GM18868 (cell line): ENCODE measurements around the gene DIPK1B.
A peak's percentile ranks its signal among the peaks of the same experiment; 100 is the strongest.
"Not testable (repeated sequence)": the region's sequence is repeated elsewhere in the genome, so short reads cannot be mapped to it uniquely, and the experiment has no call there.

Experiments used
- ATAC-seq: cut with Tn5 transposase; IDR thresholded peaks from one replicate; pipeline ENCODE4 v1.9.1; 2021; ENCODE audit warnings: mild to moderate bottlenecking, moderate library complexity; ENCODE audit not compliant: unreplicated experiment

Gene DIPK1B

DNA sequence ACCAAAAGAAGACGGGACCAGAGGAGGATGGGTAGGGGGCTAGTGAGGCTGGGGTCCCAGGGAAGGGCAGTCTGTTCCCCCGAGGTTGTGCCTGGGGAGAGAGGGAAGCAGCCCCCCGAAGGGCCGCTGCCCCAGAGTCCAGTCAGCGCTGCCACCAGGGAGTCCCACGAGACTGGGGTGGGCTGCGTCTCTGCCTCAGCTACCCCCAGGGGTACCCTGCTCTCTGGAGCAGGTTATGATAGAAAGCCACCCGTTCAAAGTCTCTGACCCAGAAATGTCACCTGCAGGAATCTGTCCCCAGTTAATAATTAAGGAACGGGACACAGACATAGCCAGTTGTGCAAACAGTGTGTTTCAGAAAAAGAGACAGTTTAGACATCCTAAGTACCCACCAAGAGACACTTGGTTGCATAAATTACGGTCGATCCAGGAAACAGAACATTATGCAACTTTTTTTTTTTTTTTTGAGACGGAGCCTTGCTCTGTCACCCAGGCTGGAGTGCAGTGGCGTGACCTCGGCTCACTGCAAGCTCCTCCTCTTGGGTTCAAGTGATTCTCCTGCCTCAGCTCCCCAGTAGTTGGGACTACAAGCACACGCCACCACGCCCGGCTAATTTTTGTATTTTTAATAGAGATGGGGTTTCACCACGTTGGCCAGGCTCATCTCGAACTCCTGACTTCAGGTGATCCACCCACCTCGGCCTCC is 14.4 kb upstream of the DIPK1B start:
- no peak for ATAC-seq

DNA sequence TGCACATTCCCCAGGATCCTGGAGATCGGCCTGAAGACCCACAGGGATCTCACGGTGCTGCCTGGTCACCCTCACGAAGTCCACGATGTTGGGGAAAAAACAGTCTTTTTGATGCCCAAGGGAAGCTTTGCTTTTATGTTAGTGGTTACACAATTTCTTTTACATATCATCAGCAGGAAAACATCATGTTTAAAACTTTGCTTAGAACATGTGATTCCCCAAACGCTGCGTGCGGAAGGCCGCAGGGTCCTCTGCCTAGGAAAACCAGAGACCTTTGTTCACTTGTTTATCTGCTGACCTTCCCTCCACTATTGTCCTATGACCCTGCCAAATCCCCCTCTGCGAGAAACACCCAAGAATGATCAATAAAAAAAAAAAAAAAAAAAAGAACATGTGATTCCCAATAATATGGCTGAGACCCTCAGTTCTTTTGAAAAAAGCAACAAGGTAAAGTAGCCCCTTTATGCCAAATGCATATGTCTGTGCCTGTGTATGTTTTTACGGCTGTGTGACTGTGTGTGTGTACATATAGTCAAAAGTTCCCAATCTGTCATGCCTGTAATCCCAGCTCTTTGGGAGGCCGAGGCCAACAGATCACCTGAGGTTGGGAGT is 13.6 kb upstream of the DIPK1B start:
- no peak for ATAC-seq

DNA sequence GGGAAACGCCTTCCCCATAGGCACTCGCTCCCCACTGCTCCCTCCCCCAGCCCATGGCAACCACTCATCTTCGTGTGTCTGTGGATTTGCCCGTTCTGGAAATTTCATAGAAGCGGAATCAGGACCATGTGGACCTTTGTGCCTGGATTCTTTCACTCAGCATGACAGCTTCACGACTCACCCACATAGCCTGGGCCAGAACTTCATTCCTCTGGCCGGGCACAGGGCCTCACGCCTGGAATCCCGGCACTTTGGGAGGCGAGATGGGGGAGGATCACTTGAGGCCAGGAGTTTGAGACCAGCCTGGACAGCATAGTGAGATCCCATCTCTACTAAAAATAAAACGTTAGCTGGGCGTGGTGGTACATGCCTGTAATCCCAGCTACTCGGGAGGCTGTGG is 12.1 kb upstream of the DIPK1B start:
- ATAC-seq, result no peak

DNA sequence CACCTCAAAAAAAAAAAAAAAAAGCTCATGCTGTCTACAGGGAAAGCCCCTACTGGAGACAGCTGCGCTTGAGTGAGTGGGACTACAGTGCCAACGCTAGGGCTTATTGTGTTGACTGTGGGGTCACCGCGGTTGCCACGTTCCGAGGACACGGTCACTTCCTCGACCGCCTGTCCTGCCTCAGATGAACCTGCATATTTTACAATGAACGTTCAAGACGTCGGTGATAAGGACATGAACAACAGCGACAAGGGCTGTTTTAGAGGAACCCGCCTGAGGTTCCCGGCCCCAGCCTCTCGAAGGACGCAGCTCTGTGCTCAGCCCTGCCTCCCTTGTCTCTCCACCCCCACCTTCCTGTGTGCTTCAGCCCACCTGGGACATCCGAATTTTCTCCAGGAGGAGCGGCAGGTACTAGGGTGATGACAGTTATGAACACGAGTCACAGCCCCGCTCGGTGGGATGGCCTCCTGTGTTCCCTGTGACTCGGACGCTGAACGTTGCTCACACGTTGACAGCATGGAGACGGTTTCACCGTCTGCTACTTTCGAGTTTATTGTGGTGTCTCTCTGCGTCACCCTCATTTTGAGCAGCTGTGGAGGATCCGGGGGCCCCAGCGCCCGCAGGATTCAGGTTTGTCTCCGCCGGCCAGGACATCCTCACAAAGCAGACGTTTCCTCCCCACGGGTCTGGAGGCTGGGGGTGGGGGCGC is 11.3 kb upstream of the DIPK1B start:
- peak; percentile 77 for ATAC-seq

DNA sequence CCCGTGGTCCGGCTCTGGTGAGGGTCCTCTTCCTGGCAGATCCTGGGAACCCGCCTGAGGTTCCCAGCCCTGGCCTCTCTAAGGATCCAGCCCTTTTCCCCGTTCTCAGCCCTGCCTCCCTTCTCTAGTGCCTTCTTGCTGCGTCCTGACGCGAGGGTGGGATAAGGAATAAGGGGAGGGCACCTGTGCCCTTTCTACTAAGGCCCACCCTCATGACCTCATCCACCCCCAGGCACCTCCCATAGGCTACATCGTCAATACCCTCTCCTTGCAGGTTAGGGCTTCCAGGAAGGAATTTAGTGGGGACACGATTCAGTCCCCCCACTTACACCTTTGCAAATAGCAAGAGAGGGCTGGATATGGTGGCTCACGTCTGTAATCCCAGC is 10.7 kb upstream of the DIPK1B start:
- no peak for ATAC-seq

DNA sequence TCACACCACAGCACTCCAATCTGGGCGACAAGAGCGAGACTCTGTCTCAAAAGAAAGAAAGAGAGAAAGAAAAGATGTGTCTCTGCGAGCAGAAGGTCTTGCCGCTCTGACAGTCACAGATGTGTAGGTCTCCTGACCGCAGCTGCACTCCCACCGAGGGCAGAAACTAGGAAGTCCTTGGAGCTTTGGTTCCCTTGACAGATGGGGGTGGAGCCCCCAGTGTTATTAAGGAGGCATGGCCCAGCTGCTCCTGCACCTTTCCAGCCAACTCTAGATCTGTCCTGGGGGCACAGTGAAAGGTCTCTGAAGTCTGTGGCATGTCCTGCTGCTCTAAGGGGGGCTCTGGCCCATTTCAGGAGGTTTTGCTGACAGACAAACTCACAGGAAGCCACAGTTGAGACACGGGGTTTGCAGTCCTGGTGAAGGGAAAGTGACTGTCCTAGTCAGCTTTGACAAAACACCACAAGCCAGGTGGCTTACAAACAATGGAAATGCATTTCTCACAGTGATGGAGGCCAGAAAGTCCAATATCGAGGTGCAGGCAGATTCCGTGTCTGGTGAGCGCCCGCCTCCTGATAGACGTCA is 9.0 kb upstream of the DIPK1B start:
- no peak for ATAC-seq

DNA sequence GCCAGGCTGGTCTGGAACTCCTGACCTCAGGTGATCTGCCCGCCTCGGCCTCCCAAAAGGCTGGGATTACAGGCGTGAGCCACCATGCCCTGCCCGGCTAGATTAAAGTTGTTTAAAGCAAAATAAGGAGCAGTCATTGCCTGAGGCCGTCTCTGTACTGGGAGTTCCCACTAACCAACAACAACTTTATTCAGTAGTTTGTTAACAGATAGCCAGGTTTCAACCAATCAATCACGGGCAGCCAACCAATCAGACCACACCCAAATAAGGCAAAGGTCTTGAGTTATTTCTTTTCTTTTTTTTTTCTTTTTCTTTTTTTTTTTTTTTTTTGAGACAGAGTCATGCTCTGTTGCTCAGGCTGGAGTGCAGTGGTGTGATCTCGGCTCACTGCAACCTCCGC is 7.6 kb upstream of the DIPK1B start:
- not testable (repeated sequence) for ATAC-seq

DNA sequence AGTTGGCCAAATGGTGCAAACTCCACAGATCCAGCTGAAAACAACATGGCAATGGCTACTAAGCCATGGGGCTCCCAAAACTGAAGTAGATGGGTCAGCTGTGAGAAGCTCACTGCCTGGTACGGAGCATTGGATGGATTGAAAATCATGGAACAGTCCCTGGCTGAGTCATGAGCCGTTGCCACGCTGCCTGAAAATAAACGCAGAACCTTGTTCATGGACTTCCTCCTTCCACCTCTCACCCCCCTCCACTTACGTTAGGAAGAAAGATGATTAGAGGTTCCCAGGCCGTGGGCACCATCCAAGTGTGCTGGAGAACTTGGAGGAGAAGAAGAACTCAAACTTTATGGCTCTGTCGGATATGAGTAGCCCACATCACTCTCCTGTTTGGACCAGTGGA is 6.8 kb upstream of the DIPK1B start:
- ATAC-seq, result no peak

DNA sequence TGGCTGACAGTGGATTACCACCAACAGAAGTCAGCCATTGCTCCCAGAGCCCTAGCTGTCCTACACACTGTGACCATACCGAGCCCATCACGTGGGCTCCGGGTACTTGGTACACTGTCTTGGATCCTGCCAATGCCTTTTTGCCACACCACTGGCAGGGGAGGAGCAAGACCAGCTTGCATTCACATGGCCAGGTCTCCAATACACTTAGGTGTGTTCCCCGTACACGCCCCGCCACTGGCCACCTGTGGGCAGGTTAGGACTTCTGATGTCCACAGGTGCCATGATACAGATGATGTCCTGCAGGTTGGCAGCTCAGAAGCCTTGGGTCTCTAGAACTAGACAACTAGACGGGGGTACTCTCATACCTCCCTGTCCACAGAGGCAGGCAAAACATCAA is 5.4 kb upstream of the DIPK1B start:
- no peak for ATAC-seq

DNA sequence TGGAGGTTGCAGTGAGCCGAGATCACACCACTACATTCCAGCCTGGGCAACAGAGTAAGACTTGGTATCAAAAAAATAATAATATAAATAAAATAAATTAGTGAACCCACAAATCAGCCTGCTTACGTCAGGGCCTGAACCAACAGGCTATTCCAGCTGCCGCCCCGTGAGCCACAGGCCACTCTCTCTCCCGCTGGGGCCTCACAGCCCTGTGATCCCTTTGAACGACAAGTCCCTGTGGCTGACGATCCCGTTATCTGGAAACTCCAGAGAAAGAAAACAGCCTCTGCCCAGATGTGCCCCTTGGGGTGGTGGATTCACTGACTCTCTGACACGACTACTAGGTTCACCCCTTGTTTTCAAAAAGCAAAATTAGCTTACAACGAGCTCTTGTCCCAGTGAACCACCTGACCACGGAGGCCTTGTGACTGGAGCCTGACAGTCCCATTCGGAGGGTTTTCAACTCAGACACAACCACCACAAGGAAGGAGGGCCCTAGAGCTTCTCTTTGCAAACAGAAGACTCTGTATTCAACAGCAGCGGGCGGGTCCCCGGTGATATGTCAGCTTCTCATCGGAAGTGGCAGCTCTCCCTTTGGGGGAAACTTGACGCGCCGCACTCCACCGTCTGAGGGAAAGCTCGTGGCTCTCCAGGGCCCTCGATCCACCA is 4.4 kb upstream of the DIPK1B start:
- no peak for ATAC-seq

DNA sequence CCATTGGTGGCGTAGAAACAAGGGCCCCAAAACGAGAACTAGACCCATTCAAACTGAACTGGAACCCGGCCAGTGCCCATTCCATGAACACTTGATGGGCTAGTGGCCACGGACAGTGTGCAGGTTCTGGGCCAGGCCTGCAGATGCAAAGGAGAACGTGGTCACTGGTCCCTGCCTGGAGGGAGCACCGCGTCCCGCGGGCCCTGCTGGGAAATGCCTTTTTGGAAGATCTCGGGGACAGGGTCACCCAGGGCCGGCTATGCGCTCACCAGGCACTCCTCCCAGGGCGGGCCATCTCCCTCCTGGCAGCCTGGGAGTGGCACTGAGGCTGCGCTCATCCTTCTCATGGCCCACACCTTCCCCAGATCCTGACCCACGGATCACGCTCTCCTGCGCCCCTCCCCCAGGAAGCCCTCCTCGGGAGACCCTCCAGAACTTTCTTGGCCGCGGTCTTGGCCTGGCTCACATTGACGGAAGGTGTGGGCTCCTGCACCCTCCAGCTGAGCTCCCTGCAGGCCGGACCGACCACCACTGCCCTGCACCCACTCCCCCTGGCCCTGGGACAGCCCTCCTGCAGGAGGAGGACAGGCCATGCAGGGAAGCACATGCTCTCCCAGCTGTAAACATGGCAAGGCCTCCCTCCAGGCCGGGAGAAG is 2.8 kb upstream of the DIPK1B start:
- no peak for ATAC-seq

DNA sequence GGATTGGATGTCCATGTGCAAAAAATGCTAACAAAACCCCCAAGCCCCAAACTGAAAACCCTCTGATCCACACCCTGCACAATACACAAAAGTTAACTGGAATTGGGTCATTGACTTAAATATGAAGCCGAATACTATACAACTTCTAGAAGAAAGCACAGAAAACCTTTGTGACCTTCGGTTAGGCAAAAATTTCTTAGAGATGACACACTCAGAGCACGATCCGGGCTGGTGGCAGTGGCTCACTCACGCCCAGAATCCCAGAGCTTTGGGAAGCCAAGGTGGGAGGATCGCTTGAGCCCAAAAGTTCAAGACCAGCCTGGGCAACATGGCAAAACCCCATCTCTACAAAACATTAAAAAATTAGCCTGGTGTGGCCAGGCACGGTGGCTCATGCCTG is 1.8 kb upstream of the DIPK1B start:
- no peak for ATAC-seq

DNA sequence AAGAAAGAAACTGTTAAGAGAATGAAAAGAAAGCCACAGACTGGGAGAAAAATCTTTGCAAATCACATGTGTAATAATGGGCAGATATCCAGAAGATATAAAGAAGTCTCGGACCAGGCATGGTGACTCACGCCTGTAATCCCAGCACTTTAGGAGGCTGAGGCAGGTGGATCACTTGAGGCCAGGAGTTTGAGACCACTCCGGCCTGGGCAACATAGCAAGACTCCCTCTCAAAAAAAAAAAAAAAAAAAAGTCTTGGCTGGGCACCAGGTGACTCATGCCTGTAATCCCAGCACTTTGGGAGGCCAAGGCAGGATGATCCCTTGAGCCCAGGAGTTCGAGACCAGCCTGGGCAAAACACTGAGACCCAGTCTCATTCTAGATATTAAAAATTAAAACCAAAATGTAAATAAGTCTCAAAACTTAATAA is 1.1 kb upstream of the DIPK1B start:
- not testable (repeated sequence) for ATAC-seq

DNA sequence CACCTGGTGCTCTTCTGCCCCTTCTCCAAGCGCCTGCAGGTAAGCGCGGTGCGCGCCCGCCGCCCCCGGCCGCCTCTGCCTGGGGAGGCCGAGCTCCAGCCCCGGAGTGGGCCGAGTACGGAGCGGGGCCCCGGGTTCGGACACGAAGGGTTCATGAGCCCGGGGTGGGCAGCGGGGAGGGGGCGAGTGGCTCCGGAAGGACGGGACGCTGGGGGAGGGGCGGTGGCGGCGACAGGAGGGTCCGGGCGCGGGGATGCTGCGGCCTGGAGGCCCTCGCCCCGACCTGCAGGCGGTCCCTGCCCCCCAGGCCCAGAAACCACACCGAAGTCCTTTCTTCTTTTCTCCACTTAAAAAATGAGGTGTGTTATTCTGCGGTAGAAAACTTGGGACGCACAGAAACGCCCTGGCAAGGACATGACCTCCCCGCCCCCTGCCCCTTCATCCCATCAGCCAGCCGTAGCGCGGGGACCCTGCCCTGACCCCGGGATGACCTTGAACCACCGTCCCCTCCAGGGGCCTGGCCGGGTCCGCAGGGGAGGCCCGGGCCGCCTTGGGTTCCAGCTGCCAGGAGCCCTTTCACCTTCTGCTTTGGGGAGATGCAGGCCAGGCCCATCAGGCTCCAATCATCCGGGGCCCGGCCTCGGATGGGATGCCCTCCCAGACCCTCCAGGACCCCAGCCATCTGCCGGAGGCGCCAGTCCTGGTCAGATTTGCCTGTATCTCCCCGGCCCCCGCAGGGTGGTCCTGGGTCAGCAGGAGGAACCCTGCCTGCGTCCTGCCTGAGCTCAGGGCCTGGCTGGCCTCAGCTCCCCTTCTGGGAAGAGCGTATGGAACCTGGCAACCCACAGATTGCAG is 545 bp downstream of the DIPK1B start:
- no peak for ATAC-seq

DNA sequence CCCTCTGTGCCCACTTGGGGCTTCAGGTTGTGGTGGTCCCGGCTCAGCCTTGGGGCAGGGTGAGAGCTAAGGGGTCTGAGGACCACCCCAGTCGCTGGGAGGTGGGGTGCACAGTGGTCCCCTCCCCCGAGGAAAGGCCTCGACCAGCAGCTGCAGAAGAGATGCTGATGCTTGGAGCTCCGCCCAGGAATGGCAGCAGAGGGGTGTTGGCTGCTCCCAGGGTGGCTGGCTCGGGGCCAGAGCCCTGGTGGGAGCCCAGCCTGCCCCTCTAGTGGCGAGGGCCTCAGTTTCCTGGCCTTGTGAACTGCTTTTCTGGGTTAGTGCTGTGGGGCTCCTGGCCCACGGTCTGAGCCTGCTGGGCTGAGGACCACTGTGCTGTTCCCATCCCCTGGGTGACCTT is 1.2 kb downstream of the DIPK1B start:
- ATAC-seq, result no peak

DNA sequence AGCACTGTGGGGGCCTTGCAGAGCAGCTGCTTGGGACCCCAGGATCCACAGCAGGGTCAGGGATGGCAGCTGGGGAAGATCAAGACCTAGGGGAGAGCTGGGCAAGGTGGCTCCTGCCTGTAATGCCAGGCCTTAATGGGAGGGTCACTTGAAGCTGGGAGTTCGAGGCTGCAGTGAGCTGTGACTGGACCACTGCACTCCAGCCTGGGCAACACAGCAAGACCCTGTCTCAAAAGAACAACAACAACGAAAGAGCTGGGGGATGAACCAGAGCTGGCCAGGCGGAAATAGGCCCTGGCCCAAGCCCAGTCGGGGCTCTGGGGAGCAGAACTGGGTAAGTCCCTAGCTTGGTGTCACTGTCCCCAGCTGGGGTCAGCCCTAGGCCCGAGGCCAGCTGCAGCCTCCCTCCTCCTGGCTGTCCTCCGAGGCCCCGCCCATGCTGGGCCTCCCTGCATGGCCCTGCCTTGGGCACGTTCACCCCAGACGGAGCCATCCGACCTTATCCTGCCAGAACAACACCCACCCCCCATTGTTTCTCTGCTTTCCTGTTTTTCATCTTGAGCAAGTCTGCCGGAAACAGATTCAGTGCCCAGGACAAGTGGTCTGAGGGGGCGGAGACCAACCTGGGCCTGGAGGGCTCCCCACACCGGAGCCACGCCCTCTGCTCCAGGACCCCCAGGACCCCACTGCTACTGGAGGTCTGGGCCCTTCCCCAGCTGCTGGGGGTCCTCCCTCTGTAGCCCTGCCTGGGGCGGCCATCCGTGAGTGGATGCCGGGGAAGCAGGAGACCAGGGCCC is 1.9 kb downstream of the DIPK1B start:
- ATAC-seq, result no peak

DNA sequence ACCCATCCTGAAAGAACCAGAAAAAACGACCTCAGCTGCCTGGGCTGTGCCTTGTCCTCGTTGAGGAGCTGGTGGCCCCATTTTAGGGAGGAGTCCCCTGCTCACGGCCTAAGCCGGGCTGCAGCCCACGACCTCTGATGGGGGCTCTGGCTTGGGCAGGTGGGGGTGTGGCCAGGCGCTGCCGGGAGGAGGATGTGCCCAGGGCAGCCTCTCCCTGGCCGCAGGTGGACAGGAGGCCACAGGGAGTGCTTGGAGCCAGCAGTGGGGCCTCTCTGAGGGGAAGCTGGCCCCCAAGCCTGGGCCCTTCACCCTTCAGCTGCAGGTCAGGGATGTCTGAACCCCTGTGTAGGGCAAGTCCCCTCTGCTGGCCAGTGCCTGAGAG is 2.5 kb downstream of the DIPK1B start:
- no peak for ATAC-seq

DNA sequence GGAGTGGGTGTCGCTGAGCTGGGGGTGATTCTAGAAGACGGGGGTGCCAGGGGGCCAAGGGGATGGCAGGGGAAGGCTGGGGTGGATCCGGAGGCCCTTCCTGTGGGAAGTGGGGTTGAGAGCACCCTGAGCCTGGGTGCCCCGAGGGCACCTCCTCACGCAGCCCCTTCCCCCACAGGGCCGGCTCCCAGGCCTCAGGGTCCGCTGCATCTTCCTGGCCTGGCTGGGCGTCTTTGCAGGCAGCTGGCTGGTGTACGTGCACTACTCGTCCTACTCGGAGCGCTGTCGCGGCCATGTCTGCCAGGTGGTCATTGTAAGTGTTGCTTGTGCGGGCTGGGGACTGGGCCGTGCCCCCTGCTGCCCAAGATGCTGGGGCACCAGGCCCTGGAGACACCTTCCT is 5.0 kb downstream of the DIPK1B start:
- ATAC-seq, result no peak
